Measurements from ENCODE around the gene NDUFB11.
"Not testable (repeated sequence)": the region's sequence is repeated elsewhere in the genome, so short reads cannot be mapped to it uniquely, and the experiment has no call there.

Gene NDUFB11

GRCh38 chrX:47145395-47146120 lies 1.1 kb upstream of the NDUFB11 start:
- DNase-seq = peak; percentile 31 to 62 (median 31)

- peak in 2 of 3 experiments; percentile 92 to 94 for DNase-seq
These were observed 442 bp downstream of the NDUFB11 start for GRCh38 chrX:47143894-47144625.

GRCh38 chrX:47138171-47138570 lies 6.3 kb downstream of the NDUFB11 start:
- no peak for DNase-seq

GRCh38 chrX:47135650-47136049 lies 8.9 kb downstream of the NDUFB11 start:
- DNase-seq = not testable (repeated sequence)

GRCh38 chrX:47133493-47133892 lies 11.0 kb downstream of the NDUFB11 start:
- no peak for DNase-seq

GRCh38 chrX:47129899-47130358 lies 14.6 kb downstream of the NDUFB11 start:
- peak in 1 of 3 experiments; percentile 71 for DNase-seq

GRCh38 chrX:47129157-47129898 lies 15.2 kb downstream of the NDUFB11 start:
- peak; percentile 91 to 99 (median 99) for DNase-seq

GRCh38 chrX:47124466-47124865 lies 20.0 kb downstream of the NDUFB11 start:
- DNase-seq = not testable (repeated sequence)

- not testable (repeated sequence) for DNase-seq
These were observed 27.9 kb downstream of the NDUFB11 start for GRCh38 chrX:47116551-47117110.

- no peak for DNase-seq
These were observed 32.1 kb downstream of the NDUFB11 start for GRCh38 chrX:47112316-47112954.

GRCh38 chrX:47110936-47111615 lies 33.4 kb downstream of the NDUFB11 start:
- DNase-seq = not testable (repeated sequence)

GRCh38 chrX:47101206-47101605 lies 43.3 kb downstream of the NDUFB11 start:
- DNase-seq = no peak

GRCh38 chrX:47098338-47099094 lies 46.0 kb downstream of the NDUFB11 start:
- DNase-seq = no peak

GRCh38 chrX:47097018-47097417 lies 47.5 kb downstream of the NDUFB11 start:
- DNase-seq = no peak

- no peak for DNase-seq
These were observed 50.6 kb downstream of the NDUFB11 start for GRCh38 chrX:47093860-47094259.

GRCh38 chrX:47093248-47093647 lies 51.3 kb downstream of the NDUFB11 start:
- peak in 2 of 3 experiments; percentile 11 to 61 for DNase-seq

Data from NCI-H1417 (cell line).